Measurements from ENCODE around the gene C4orf36. TPM values are rescaled to one million over a fixed set of nuclear protein-coding genes. Genes with fewer than 3 reads are reported as not detected.

C4orf36 gene
- total RNA-seq, 4 donors from 2014 or later = 2.8 to 4.7 (median 3.4) TPM; not detected in 1

DNA sequence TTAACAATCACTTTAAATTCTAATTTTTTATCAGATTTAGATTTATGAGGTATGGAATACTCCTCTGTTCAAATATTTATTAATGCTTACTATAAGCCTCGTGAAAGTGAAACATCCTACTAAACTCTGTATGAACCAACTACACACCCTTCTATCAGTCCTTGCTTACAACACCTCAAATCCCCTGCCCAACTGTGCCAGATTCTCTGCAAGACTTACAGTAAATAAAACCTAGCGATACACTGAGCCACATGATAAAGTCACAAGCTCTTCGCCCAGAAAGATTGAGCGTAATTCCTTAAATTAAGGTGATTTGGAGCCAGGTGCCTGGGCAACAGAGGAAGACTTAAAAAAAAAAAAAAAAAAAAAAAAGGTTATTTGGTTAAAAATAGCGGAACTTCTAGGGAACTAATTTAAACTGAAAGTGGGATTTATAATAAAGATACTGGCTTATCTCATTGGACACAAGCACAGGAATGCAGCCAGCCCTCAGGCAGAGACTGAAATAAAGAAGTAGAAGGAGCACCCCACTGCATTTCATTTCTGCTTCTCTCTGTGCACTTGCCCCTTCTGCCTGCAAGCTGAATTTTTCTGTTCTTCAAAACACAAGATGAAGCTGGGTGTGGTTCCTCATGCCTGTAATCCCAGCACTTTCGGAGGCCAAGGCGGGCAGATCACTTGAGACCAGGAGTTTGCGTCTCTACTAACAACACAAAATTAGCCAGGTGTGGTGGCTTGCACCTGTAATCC, 17.5 kb upstream of the C4orf36 start:
- peak in 1 of 2 donors; percentile 61 for DNase-seq (ENCODE audit: low spot score in 2 of 2)
- intact Hi-C loops (cut with DNase I; ENCODE audit: low total_unique reads) = loop anchor here (10.0 kb wide), 1 partner anchor 315 kb away; the partner anchor contains the start of gene PTPN13
- H3K4me3 ChIP-seq (ENCODE audit: low read depth, poor library complexity, severe bottlenecking) = no peak overlapping the region
- TF ChIP-seq POLR2A (IDR thresholded peaks at IDR 0.05) = no peak
- TF ChIP-seq, protein P1, sequence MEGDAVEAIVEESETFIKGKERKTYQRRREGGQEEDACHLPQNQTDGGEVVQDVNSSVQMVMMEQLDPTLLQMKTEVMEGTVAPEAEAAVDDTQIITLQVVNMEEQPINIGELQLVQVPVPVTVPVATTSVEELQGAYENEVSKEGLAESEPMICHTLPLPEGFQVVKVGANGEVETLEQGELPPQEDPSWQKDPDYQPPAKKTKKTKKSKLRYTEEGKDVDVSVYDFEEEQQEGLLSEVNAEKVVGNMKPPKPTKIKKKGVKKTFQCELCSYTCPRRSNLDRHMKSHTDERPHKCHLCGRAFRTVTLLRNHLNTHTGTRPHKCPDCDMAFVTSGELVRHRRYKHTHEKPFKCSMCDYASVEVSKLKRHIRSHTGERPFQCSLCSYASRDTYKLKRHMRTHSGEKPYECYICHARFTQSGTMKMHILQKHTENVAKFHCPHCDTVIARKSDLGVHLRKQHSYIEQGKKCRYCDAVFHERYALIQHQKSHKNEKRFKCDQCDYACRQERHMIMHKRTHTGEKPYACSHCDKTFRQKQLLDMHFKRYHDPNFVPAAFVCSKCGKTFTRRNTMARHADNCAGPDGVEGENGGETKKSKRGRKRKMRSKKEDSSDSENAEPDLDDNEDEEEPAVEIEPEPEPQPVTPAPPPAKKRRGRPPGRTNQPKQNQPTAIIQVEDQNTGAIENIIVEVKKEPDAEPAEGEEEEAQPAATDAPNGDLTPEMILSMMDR (IDR thresholded peaks at IDR 0.05) = no peak
- 56 to 73% methylated on average over 8 of the region's 8 CpGs for WGBS, 2 donors

DNA sequence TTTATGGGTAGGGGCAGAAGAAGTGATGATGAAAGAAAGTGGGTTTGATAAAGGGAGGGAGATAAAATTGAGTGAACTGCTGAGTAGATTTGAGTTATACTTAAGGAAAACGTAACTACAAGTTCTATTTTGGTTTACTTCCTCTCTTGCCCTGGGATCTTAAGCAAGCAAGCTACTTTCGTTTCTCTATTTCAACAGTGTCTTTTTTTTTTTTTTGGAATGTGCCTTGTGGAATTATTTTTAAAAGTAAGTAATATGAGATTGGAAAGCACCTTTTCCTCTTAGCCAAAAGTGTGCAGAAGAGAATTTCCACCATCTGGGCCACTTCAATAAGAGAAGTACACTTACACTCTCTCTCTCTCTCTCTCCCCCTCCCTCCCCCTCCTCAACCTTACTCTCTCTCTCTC, 16.0 kb upstream of the C4orf36 start:
- H3K4me3 ChIP-seq (ENCODE audit: low read depth, poor library complexity, severe bottlenecking) = no peak overlapping the region
- DNase-seq (ENCODE audit: low spot score in 2 of 2) = no peak
- intact Hi-C loops (cut with DNase I; ENCODE audit: low total_unique reads) = loop anchor here (10.0 kb wide), 1 partner anchor 313 kb away; the partner anchor contains the start of gene PTPN13
- TF ChIP-seq, protein P1 (IDR thresholded peaks at IDR 0.05) = no peak
- no peak for TF ChIP-seq POLR2A (IDR thresholded peaks at IDR 0.05)
- WGBS, 2 donors = 3% methylated on average over 2 of the region's 2 CpGs

DNA sequence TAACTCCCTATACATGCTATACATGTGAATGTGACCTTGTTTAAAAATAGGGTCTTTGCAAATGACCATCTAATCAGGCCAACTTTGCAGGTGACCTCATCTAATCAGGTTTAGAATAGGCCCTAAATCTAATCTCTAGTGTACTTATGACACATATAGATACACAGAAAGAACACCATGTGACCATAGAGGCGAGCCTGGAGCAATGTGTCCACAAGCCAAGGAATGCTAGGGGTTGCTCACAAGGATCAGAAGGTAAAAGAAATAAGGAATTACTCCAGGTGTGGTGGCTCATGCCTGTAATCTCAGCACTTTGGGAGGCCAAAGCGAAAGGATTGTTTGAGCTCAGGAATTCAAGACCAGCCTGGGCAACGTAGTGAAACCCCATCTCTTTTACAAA, 9.6 kb upstream of the C4orf36 start:
- DNase-seq (ENCODE audit: low spot score in 2 of 2) = no peak
- TF ChIP-seq, protein P1 (IDR thresholded peaks at IDR 0.05) = no peak
- intact Hi-C loops (cut with DNase I; ENCODE audit: low total_unique reads) = loop anchor here (10.0 kb wide), 1 partner anchor 307 kb away; the partner anchor contains the start of gene PTPN13
- WGBS, 2 donors = 95 to 97% methylated on average over 3 of the region's 3 CpGs
- H3K4me3 ChIP-seq (ENCODE audit: low read depth, poor library complexity, severe bottlenecking) = no peak overlapping the region

DNA sequence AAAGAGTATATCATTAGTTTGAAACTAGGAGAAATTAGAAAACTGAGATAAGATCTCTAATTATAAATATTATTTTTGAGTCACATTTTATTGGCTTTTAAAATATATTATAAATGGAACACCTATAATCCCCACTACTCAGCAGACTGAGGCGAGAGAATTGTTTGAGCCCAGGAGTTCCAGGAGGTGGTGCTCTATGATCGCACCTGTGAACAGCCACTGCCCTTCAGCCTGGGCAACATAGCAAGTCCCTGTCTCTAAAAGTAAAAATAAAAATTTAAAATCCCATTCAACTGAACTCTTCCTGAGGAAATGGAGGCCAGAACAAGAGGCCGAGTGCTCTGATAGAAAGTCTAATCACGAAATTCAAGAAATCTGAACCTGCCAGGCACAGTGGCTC, 6.3 kb upstream of the C4orf36 start:
- TF ChIP-seq, protein P1 (IDR thresholded peaks at IDR 0.05) = no peak
- intact Hi-C loops (cut with DNase I; ENCODE audit: low total_unique reads) = no loop called here
- no peak overlapping the region for H3K4me3 ChIP-seq (ENCODE audit: low read depth, poor library complexity, severe bottlenecking)
- 83 to 98% methylated on average over 4 of the region's 4 CpGs for WGBS, 2 donors
- no peak for DNase-seq (ENCODE audit: low spot score in 2 of 2)

DNA sequence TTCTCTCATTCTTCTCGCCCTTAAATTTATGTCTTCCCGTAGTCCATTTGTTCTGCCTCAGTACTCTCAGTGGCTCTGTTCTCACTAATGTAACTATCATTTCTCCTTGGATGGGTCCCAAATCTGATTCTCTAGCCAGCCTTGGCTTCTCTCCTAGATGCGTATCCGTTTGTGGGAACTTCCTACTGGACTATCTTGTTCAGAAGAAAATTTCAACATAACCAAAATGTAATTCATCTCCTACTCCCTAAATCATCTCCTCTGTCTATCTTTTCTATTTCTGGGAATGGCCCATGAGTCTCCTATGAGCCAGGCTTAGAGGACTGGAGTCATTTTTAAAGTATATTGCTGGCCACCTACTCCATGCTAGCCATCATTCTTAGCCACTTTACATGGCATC, 4.4 kb upstream of the C4orf36 start:
- DNase-seq (ENCODE audit: low spot score in 2 of 2) = no peak
- no peak overlapping the region for H3K4me3 ChIP-seq (ENCODE audit: low read depth, poor library complexity, severe bottlenecking)
- intact Hi-C loops (cut with DNase I; ENCODE audit: low total_unique reads) = no loop called here
- TF ChIP-seq POLR2A (IDR thresholded peaks at IDR 0.05) = no peak
- TF ChIP-seq, protein P1 (IDR thresholded peaks at IDR 0.05) = no peak
- WGBS, 2 donors = 36 to 41% methylated on average over 4 of the region's 4 CpGs
